GM12892 (cell line): ENCODE data around the gene RDM1.

Experiments
- DNase-seq: peaks from one replicate; pipeline ENCODE4 v3.0.0; 2011; ENCODE audit not compliant: insufficient read length
- FAIRE-seq: peaks from 2 replicates; lab custom pipeline; 2011; peaks lifted over from hg19 to GRCh38; lab: Jason Lieb, UNC
- POLR2A ChIP-seq: IDR thresholded peaks from 2 replicates; pipeline ENCODE4 v1.6.1; 2011; ENCODE audit warnings: low read depth, low read length, control low read depth
- POLR2AphosphoS5 ChIP-seq: IDR thresholded peaks from 2 replicates; pipeline ENCODE4 v1.6.1; 2011; ENCODE audit warnings: low read depth, low read length, control low read depth
- TAF1 ChIP-seq: IDR thresholded peaks from 2 replicates; pipeline ENCODE4 v1.6.1; 2011; ENCODE audit warnings: low read depth, mild to moderate bottlenecking, control low read depth, low read length, borderline replicate concordance

Gene RDM1

GRCh38 chr17:35895636-35896587 lies 34.7 kb downstream of the RDM1 start:
- DNase-seq (no peak), FAIRE-seq (no peak)
- TF ChIP-seq POLR2A (no peak), POLR2AphosphoS5 (no peak), TAF1 (no peak)

GRCh38 chr17:35894206-35894605 lies 36.4 kb downstream of the RDM1 start:
- DNase-seq (no peak), FAIRE-seq (no peak)
- TF ChIP-seq POLR2AphosphoS5 (no peak), TAF1 (no peak), POLR2A (no peak)

- DNase-seq (no peak), FAIRE-seq (no peak)
- TF ChIP-seq POLR2AphosphoS5 = no peak
- no peak for TF ChIP-seq TAF1
- TF ChIP-seq POLR2A = no peak
Observed at GRCh38 chr17:35893751-35894150, 36.8 kb downstream of the RDM1 start.

GRCh38 chr17:35892091-35893035 lies 38.2 kb downstream of the RDM1 start:
- TF ChIP-seq POLR2A (peak; percentile 48), POLR2AphosphoS5 (no peak)
- FAIRE-seq (no peak), DNase-seq (no peak)

DNA sequence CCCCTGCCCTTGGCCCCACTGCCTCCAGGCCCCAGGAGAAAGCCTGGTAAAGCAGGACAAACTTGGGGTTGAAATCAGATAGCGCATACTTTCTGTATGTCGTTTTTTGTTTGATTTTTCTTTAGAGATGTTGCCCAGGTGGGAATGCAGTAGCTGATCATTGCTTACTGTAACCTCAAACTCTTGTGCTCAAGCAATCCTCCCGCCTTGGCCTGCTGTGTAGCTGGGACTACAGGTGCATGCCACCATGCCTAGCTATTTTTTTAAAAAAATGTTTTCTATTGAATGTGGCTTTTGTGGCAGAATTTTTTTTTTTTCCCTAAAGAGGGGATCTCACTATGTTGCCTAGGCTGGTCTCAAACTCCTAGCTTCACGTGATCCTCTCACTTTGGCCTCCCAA lies 39.3 kb downstream of the RDM1 start:
- TF ChIP-seq POLR2AphosphoS5 (no peak), TAF1 (no peak), POLR2A (no peak)
- DNase-seq = no peak
- no peak for FAIRE-seq

- no peak for DNase-seq
- FAIRE-seq = no peak
- TF ChIP-seq TAF1 (no peak), POLR2AphosphoS5 (no peak), POLR2A (no peak)
Observed at GRCh38 chr17:35890774-35891155, 39.8 kb downstream of the RDM1 start.

DNA sequence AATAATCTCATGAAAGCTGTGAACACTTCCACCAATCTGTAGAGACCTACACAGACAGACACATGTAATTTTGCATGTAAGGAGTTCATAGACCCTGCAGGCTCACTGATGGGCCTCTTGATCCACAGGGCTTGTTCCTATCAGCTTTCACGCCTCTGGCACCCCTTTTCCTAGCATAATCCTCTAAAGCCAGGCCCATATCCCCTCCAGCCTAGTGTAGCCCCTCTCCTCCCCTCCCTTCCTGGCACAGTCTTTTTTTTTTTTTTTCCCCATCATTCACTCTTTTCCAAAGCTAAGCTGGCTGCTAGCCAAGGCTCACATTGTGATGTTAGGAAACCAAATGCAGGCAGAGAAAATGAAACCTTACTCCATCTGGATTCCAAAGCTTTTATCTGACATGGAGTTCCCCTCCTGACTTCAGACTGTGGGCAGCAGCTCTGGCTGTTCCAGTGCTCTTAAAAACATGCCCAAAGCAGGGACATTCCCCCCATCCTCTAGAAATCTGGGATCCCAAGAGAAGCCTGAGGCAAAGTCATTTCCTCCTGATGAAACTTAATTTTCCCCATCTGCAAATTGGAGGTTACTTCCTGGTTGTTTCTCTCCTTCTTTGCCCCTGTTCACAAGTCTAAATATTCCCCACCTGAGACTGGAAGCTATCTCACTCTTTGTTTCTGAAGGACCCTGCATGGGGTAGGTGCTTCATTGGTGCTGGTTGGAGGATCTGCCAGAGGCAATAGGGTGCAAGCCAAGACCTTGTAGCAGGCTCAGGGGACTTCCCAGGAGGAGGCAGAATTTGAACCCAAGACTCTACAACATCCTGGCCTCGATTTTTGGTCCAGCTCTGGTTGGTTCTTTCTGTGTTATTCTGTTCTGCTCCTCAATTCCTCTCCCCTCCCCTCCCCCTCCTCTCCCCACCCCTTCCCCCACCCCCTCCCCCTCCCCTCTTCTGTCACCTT lies 40.5 kb downstream of the RDM1 start:
- no peak for FAIRE-seq

GRCh38 chr17:35889241-35889640 lies 41.3 kb downstream of the RDM1 start:
- FAIRE-seq = no peak
- DNase-seq = no peak
- TF ChIP-seq TAF1 (no peak), POLR2AphosphoS5 (no peak), POLR2A (no peak)

More for the DNA sequence above, 40.5 kb downstream of the RDM1 start:
- DNase-seq = no peak
- TF ChIP-seq POLR2AphosphoS5 = no peak
- no peak for TF ChIP-seq POLR2A
- TF ChIP-seq TAF1 = no peak

DNA sequence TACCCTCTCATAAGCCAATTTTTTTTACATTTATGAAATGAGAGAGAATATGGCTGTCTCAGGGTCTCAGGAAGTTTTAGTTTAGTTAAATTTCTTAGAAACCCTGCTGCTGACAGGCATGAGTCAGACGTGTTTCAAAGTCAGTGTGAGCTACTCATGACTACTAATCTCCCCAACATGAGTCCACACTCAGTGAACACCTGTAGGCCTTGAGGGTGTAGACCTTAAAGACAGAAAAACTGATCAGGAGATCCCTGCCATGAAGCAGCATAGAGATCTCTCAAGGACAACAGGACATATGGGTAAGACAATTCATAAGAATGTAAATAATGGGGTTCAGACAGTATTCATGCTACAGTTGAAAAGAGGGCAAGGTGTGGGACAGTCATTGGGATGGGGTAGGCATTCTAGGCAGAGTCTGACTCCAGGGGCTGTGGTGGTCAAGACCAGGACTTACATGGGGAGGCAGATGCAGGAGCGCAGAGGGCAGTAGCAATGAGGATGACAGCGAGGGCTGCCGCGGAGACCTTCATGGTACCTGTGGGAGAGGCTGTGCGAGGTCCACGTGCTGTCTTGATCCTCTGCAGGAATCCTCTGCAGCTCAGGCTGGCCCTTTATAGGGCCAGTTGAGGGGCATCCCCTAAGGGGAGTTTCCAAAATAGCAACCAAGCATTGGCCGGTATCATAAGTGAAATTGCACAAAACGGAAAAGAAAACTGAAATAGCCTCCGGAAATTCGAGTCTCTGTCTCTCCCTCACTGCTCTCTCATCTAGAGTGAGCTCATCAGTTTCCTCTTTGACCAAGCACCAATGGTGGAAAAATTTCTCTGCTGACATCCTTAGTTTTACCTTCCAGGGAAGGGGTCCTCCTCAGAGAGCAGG lies 50.6 kb downstream of the RDM1 start, which contains the start of gene CCL5:
CCL5 (minus strand) TSS at position 588 of the 882 bp plus-strand sequence.
- DNase-seq (peak; percentile 69), FAIRE-seq (no peak)
- no peak for TF ChIP-seq TAF1
- peak; percentile 99 for TF ChIP-seq POLR2A
- TF ChIP-seq POLR2AphosphoS5 = peak; percentile 99
